Lower lobe of right lung (tissue), 2 donors: ENCODE data around the gene CTDSPL. TPM values are rescaled to one million over a fixed set of nuclear protein-coding genes. Genes with fewer than 3 reads are reported as not detected.

Source experiments
- ATAC-seq, 2 donors: fragments of 200-7000 bp; cut with Tn5 transposase; one replicate each; pipeline ENCODE4 v1.9.1; 2020 to 2022; ENCODE audit warnings: mild to moderate bottlenecking in 2 of 2, moderate library complexity in 2 of 2
- DNase-seq: peaks from one replicate; pipeline ENCODE4 v3.0.0-alpha.2; 2020
- H3K27ac ChIP-seq: fragments of 200-600 bp; one replicate; pipeline ENCODE4 v1.8.0; 2022
- H3K27me3 ChIP-seq: fragments of 200-600 bp; one replicate; pipeline ENCODE4 v1.8.0; 2022; ENCODE audit warnings: low read depth
- H3K36me3 ChIP-seq: fragments of 200-600 bp; one replicate; pipeline ENCODE4 v1.8.0; 2022; ENCODE audit warnings: mild to moderate bottlenecking
- H3K4me1 ChIP-seq: fragments of 200-600 bp; one replicate; pipeline ENCODE4 v1.8.0; 2022
- H3K4me3 ChIP-seq: fragments of 200-600 bp; one replicate; pipeline ENCODE4 v1.8.0; 2022; ENCODE audit warnings: mild to moderate bottlenecking
- H3K9me3 ChIP-seq: fragments of 200-600 bp; one replicate; pipeline ENCODE4 v1.8.0; 2022
- CTCF ChIP-seq: fragments of 200-600 bp; IDR thresholded peaks from one replicate; pipeline ENCODE4 v1.8.0; 2022; ENCODE audit warnings: antibody characterized with exemption, mild to moderate bottlenecking
- intact Hi-C: fragments of 100-400 bp; cut with DNase I; formaldehyde crosslinking; loops from one replicate; pipeline ENCODE4 v1.11.0; 2022
- total RNA-seq: library from RNA; stranded (reverse); fragmentation: NEBNext Ultra II Directional; extraction: Animal tissue kit (Norgen Biotek cat#: 25700); gene quantifications from one replicate; pipeline ENCODE4 v1.2.1, GENCODE V29; 2021
- donor health status: DM: no; HTN: yes; CAD: no; lungs with severe emphysema.

Gene CTDSPL
- total RNA-seq, 1 donor from 2014 or later: 60.3 TPM

GRCh38 chr3:38015485-38015884, 153.8 kb downstream of the CTDSPL start:
- intact Hi-C loops: no loop called here
- H3K27ac ChIP-seq: no peak overlapping the region
- no peak overlapping the region for H3K4me3 ChIP-seq
- no peak for DNase-seq
- no peak for ATAC-seq
- H3K36me3 ChIP-seq: peaks cover 75% of the 10 kb centered on the region
- TF ChIP-seq CTCF: no peak
- H3K4me1 ChIP-seq: no peaks in the 10 kb centered on the region
- no peaks in the 10 kb centered on the region for H3K27me3 ChIP-seq
- H3K9me3 ChIP-seq: peaks cover 4% of the 10 kb centered on the region

- Histone ChIP-seq H3K4me1 (no peaks in the 10 kb centered on the region), H3K9me3 (peaks cover 4% of the 10 kb centered on the region), H3K27ac (no peak overlapping the region), H3K36me3 (peaks cover 70% of the 10 kb centered on the region), H3K4me3 (no peak overlapping the region), H3K27me3 (no peaks in the 10 kb centered on the region)
- TF ChIP-seq CTCF: no peak
- DNase-seq: no peak
- ATAC-seq: no peak
- intact Hi-C loops: no loop called here
These were observed 154.3 kb downstream of the CTDSPL start for GRCh38 chr3:38015984-38016383.

GRCh38 chr3:38016410-38016809, 154.7 kb downstream of the CTDSPL start:
- no peak overlapping the region for H3K4me3 ChIP-seq
- peaks cover 4% of the 10 kb centered on the region for H3K9me3 ChIP-seq
- H3K36me3 ChIP-seq: peaks cover 66% of the 10 kb centered on the region
- no peak for TF ChIP-seq CTCF
- H3K27me3 ChIP-seq: no peaks in the 10 kb centered on the region
- ATAC-seq: no peak
- no peak for DNase-seq
- no peaks in the 10 kb centered on the region for H3K4me1 ChIP-seq
- intact Hi-C loops: no loop called here
- no peak overlapping the region for H3K27ac ChIP-seq

GRCh38 chr3:38016847-38017444, 155.3 kb downstream of the CTDSPL start:
- H3K4me1 ChIP-seq: peaks cover under 1% of the 10 kb centered on the region
- H3K27ac ChIP-seq: no peak overlapping the region
- H3K36me3 ChIP-seq: peaks cover 64% of the 10 kb centered on the region
- no peak overlapping the region for H3K4me3 ChIP-seq
- intact Hi-C loops: no loop called here
- no peaks in the 10 kb centered on the region for H3K27me3 ChIP-seq
- no peak for TF ChIP-seq CTCF
- DNase-seq (no peak), ATAC-seq (peak in 1 of 2 donors; percentile 6)
- peaks cover 4% of the 10 kb centered on the region for H3K9me3 ChIP-seq

- Histone ChIP-seq H3K36me3 (peaks cover 64% of the 10 kb centered on the region), H3K27me3 (no peaks in the 10 kb centered on the region), H3K4me1 (peaks cover 4% of the 10 kb centered on the region), H3K4me3 (no peak overlapping the region), H3K9me3 (peaks cover 4% of the 10 kb centered on the region), H3K27ac (no peak overlapping the region)
- intact Hi-C loops: no loop called here
- ATAC-seq: no peak
- TF ChIP-seq CTCF: no peak
- DNase-seq: no peak
These were observed 156.0 kb downstream of the CTDSPL start for GRCh38 chr3:38017445-38018295.
